ENCODE results near the gene SIPA1L2.

Gene SIPA1L2

DNA sequence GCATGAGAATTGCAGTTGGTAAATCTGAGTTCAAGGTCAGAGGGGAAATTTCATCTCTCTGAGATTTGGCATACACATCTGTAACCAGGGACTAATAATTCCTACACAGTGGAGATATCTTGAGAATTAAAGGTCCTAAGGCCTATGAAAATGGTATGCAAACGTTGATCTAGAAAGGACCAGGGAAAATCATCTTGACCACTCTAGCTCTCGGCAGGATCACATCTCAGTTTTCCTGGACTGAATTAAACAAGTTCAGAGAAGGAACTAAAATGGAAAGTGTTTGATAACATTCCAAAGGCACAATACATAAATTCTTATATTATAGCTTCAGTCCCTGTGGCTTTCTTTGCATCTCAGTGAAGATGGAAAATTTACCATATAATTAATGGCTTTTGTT, 28.5 kb upstream of the SIPA1L2 start:
- Histone ChIP-seq H3K4me1 (ENCODE audit: insufficient read depth, low read length) (peaks cover 8% of the 10 kb centered on the region; the same call in 1 of the 2 replicates), H3K9ac (ENCODE audit: low read depth, low read length) (no peak overlapping the region), H3K36me3 (ENCODE audit: insufficient read depth, low read length) (no peaks in the 10 kb centered on the region), H3K9me3 (ENCODE audit: control insufficient read depth, insufficient read depth, low read length) (no peaks in the 10 kb centered on the region)

DNA sequence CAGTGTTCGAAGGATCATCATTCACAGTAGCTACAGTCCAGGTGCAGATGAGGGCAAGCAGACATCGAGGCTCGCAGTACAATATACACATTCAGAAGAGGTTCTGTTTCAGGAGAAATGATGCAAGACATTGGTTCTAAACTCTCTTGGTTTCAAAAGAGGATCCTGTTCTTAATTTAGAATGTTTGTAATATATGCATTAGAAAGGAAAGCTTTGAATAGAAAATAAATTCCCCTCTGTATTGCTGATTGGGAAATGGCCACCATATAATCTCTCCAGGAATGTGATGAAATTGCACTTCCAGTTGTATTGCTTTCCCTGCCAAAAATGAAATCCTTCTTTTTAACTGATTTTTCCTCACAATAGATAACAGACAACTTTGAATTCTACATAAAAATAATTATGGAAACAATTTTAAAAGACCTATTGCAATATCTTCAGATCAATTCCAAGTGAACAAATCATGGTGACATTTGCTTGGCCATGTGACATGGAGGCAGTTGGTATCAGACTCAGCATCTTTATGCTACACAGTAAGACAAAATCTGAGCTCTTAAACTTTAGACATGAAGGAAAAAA, 27.6 kb upstream of the SIPA1L2 start:
- no peaks in the 10 kb centered on the region for H3K36me3 ChIP-seq (ENCODE audit: insufficient read depth, low read length)
- H3K9ac ChIP-seq (ENCODE audit: low read depth, low read length) = no peak overlapping the region
- H3K9me3 ChIP-seq (ENCODE audit: control insufficient read depth, insufficient read depth, low read length) = no peaks in the 10 kb centered on the region
- H3K4me1 ChIP-seq (ENCODE audit: insufficient read depth, low read length) = peaks cover 8% of the 10 kb centered on the region; the same call in 1 of the 2 replicates

GRCh38 chr1:232655746-232656085, 25.8 kb upstream of the SIPA1L2 start:
- Histone ChIP-seq H3K9ac (ENCODE audit: low read depth, low read length) (no peak overlapping the region), H3K4me1 (ENCODE audit: insufficient read depth, low read length) (peaks cover 8% of the 10 kb centered on the region; the same call in 1 of the 2 replicates), H3K9me3 (ENCODE audit: control insufficient read depth, insufficient read depth, low read length) (no peaks in the 10 kb centered on the region), H3K36me3 (ENCODE audit: insufficient read depth, low read length) (no peaks in the 10 kb centered on the region)

DNA sequence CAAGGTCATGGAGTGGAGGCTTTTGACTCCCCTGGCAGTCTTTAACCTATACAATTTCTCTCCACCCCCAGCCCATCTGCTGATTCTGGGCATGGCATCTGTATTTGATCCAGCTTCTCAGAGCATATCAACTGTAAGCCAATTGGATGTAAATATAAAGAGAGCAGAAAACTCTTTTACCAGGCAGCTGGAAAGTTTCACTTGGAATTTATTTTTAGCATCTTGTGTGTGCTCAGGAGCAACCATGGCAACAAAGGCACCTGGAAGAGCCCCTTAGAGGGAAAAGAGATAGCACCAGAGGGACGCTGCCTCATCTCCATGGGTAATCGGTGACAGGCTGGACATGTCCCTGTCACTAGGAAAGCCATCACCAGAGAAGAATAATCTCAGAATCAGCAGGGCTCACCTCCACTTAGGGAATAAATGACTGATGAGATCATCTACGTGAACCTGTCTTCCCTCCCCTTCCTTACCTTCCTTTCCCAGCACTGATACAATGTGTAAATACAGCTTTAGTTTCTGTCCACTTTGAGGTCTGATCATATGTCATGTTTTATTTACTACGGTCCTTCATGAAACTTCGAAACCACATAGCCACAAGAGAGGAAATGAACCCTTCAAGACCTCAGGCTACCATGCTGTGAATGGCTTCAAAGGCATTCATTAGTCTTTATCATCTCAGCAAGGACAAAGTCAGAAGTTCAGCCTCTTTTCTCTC, 25.3 kb upstream of the SIPA1L2 start:
- Histone ChIP-seq H3K9ac (ENCODE audit: low read depth, low read length) (no peak overlapping the region), H3K36me3 (ENCODE audit: insufficient read depth, low read length) (no peaks in the 10 kb centered on the region)

GRCh38 chr1:232653789-232654188, 23.9 kb upstream of the SIPA1L2 start:
- peaks cover 8% of the 10 kb centered on the region; the same call in 1 of the 2 replicates for H3K4me1 ChIP-seq (ENCODE audit: insufficient read depth, low read length)
- no peak overlapping the region for H3K9ac ChIP-seq (ENCODE audit: low read depth, low read length)
- H3K9me3 ChIP-seq (ENCODE audit: control insufficient read depth, insufficient read depth, low read length) = no peaks in the 10 kb centered on the region
- no peaks in the 10 kb centered on the region for H3K36me3 ChIP-seq (ENCODE audit: insufficient read depth, low read length)

More for the DNA sequence above, 25.3 kb upstream of the SIPA1L2 start:
- H3K9me3 ChIP-seq (ENCODE audit: control insufficient read depth, insufficient read depth, low read length) = no peaks in the 10 kb centered on the region
- H3K4me1 ChIP-seq (ENCODE audit: insufficient read depth, low read length) = peaks cover 8% of the 10 kb centered on the region; the same call in 1 of the 2 replicates

GRCh38 chr1:232650845-232651244, 20.9 kb upstream of the SIPA1L2 start:
- H3K9me3 ChIP-seq (ENCODE audit: control insufficient read depth, insufficient read depth, low read length) = no peaks in the 10 kb centered on the region
- no peaks in the 10 kb centered on the region for H3K36me3 ChIP-seq (ENCODE audit: insufficient read depth, low read length)
- H3K4me1 ChIP-seq (ENCODE audit: insufficient read depth, low read length) = peaks cover 8% of the 10 kb centered on the region; the same call in 1 of the 2 replicates
- H3K9ac ChIP-seq (ENCODE audit: low read depth, low read length) = no peak overlapping the region

DNA sequence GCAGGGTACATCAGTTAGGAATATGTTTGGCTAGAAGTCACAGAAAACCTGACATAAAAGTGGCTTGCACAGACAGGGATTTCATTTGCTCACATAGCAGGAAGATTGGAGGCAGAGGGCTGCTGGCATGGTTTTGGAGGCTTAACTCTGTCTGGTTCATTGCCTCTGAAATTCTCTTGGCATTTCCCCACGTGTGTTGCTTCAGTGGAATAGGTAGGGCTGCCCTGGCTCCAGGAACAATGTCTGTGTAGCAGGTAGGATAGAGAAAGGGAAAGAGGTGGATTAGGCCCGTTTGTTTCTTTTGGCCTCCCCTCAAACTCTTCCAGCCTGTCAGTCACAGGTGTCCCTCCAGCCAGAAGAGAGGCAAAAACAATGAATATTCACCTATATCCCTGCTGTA, 20.5 kb upstream of the SIPA1L2 start:
- H3K9me3 ChIP-seq (ENCODE audit: control insufficient read depth, insufficient read depth, low read length) = no peaks in the 10 kb centered on the region
- peaks cover 5% of the 10 kb centered on the region; the same call in 1 of the 2 replicates for H3K4me1 ChIP-seq (ENCODE audit: insufficient read depth, low read length)
- H3K9ac ChIP-seq (ENCODE audit: low read depth, low read length) = no peak overlapping the region
- no peaks in the 10 kb centered on the region for H3K36me3 ChIP-seq (ENCODE audit: insufficient read depth, low read length)

GRCh38 chr1:232648316-232648715, 18.4 kb upstream of the SIPA1L2 start:
- no peak overlapping the region for H3K9ac ChIP-seq (ENCODE audit: low read depth, low read length)
- no peaks in the 10 kb centered on the region for H3K4me1 ChIP-seq (ENCODE audit: insufficient read depth, low read length)
- H3K9me3 ChIP-seq (ENCODE audit: control insufficient read depth, insufficient read depth, low read length) = no peaks in the 10 kb centered on the region
- H3K36me3 ChIP-seq (ENCODE audit: insufficient read depth, low read length) = no peaks in the 10 kb centered on the region

- H3K9me3 ChIP-seq (ENCODE audit: control insufficient read depth, insufficient read depth, low read length) = no peaks in the 10 kb centered on the region
- no peak overlapping the region for H3K9ac ChIP-seq (ENCODE audit: low read depth, low read length)
- no peaks in the 10 kb centered on the region for H3K4me1 ChIP-seq (ENCODE audit: insufficient read depth, low read length)
- no peaks in the 10 kb centered on the region for H3K36me3 ChIP-seq (ENCODE audit: insufficient read depth, low read length)
Observed at GRCh38 chr1:232644209-232644608, 14.3 kb upstream of the SIPA1L2 start.

DNA sequence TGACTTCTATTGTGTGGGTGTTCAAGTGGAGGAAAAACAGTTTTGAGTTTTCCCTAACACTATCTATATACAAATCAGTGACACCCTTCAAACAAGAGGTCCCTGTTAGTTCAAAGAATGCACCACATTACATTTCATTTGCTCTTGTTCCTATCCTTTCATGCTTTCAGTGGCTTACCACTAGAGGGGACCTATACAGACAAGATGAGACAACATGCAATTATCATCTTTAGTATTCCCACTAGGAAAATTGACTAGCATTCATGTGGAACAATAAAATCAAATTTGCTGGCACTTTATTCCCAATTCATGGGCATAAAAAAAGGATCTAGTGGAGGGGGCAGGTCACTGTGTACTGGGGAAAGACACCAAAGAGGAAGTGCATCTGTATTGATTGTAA, 13.3 kb upstream of the SIPA1L2 start:
- Histone ChIP-seq H3K9me3 (ENCODE audit: control insufficient read depth, insufficient read depth, low read length) (no peaks in the 10 kb centered on the region), H3K36me3 (ENCODE audit: insufficient read depth, low read length) (no peaks in the 10 kb centered on the region), H3K9ac (ENCODE audit: low read depth, low read length) (no peak overlapping the region), H3K4me1 (ENCODE audit: insufficient read depth, low read length) (no peaks in the 10 kb centered on the region)

DNA sequence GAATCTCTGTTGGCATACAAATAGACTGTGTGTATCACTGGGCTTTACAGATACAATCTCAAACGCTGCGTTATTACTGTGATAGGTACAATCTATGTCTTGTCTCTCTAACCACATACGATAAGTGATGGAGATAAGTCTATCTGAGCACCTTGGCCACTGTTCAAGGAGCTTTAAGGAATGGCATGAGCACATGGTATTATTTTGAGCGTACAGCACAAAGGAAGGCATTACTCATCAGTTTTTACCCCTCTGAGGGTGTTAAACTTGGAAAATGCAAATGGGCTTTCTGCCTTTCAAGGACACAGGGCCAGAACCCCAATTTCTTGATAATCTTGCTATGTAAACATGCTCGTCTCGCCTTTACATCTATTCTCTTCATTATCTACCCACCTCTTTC, 11.6 kb upstream of the SIPA1L2 start:
- Histone ChIP-seq H3K9me3 (ENCODE audit: control insufficient read depth, insufficient read depth, low read length) (no peaks in the 10 kb centered on the region), H3K9ac (ENCODE audit: low read depth, low read length) (no peak overlapping the region), H3K4me1 (ENCODE audit: insufficient read depth, low read length) (no peaks in the 10 kb centered on the region), H3K36me3 (ENCODE audit: insufficient read depth, low read length) (no peaks in the 10 kb centered on the region)

- H3K9me3 ChIP-seq (ENCODE audit: control insufficient read depth, insufficient read depth, low read length) = no peaks in the 10 kb centered on the region
- no peaks in the 10 kb centered on the region for H3K4me1 ChIP-seq (ENCODE audit: insufficient read depth, low read length)
- no peaks in the 10 kb centered on the region for H3K36me3 ChIP-seq (ENCODE audit: insufficient read depth, low read length)
- no peak overlapping the region for H3K9ac ChIP-seq (ENCODE audit: low read depth, low read length)
Observed at GRCh38 chr1:232636799-232637198, 6.9 kb upstream of the SIPA1L2 start.

DNA sequence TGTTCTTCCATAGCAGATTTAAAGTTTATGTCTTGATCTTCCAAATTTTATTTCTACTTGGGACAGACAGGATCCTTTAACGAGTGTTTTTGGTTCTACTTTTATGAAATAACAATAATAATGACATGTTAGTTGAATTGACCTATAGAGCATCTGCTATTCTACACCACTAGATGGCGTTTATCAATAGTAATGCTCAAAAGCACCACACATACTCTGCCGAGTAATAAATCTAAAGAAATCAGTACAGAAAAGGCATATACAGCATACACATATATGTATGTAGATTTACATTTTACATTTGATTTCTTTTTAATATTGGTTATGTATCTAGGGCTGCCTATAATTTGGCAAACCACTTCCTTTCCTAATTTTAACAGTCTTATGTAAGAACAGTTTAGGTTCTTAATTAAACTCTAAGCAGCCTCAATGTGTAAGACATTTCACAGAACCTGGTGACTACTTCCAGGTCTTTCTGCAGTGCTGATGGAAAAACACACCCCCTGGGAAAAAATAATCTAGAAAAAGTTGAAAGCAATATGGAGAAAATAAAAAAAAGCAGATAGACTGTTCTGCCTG, 5.9 kb upstream of the SIPA1L2 start:
- H3K9ac ChIP-seq (ENCODE audit: low read depth, low read length) = no peak overlapping the region

GRCh38 chr1:232635279-232635678, 5.3 kb upstream of the SIPA1L2 start:
- Histone ChIP-seq H3K9me3 (ENCODE audit: control insufficient read depth, insufficient read depth, low read length) (no peaks in the 10 kb centered on the region), H3K4me1 (ENCODE audit: insufficient read depth, low read length) (no peaks in the 10 kb centered on the region), H3K9ac (ENCODE audit: low read depth, low read length) (no peak overlapping the region), H3K36me3 (ENCODE audit: insufficient read depth, low read length) (no peaks in the 10 kb centered on the region)

More for the DNA sequence above, 5.9 kb upstream of the SIPA1L2 start:
- no peaks in the 10 kb centered on the region for H3K36me3 ChIP-seq (ENCODE audit: insufficient read depth, low read length)
- H3K4me1 ChIP-seq (ENCODE audit: insufficient read depth, low read length) = no peaks in the 10 kb centered on the region
- no peaks in the 10 kb centered on the region for H3K9me3 ChIP-seq (ENCODE audit: control insufficient read depth, insufficient read depth, low read length)

DNA sequence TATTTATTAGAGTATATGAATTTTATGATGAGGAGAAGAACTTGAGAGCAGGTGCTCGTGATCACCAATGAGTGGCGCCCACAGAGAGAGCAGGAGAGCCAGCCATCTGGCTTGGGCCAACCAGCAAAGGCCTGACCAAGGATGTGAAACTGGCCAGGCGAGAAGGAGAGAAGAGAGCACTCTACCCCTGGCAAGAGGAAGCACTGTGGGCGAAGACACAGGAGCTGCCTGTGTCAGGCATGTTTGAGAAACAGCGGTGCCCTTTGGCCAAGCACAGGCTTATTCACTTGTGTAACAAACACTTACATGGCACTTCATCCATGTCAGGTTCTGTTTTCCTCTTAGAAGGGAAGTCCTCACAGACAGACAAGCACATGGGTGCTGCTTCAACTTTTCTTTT, 4.2 kb upstream of the SIPA1L2 start:
- Histone ChIP-seq H3K36me3 (ENCODE audit: insufficient read depth, low read length) (no peaks in the 10 kb centered on the region), H3K4me1 (ENCODE audit: insufficient read depth, low read length) (no peaks in the 10 kb centered on the region), H3K9ac (ENCODE audit: low read depth, low read length) (no peak overlapping the region), H3K9me3 (ENCODE audit: control insufficient read depth, insufficient read depth, low read length) (no peaks in the 10 kb centered on the region)
